RWPE1 (cell line): ENCODE data around the gene BRAT1.

Experiments
- CTCF ChIA-PET: fragments of 350-600 bp; sonication (Branson Sonifier 250); formaldehyde crosslinking; extraction: SDS; loops from one replicate; lab custom pipeline; 2021; lab: Yijun Ruan, JAX
- POLR2A ChIA-PET: fragments of 400-600 bp; formaldehyde crosslinking; extraction: SDS; loops from one replicate; lab custom pipeline; 2020; ENCODE audit warnings: antibody characterized with exemption; ENCODE audit not compliant: low non-redundant PET; lab: Yijun Ruan, JAX
- DNase-seq: peaks from one replicate; pipeline ENCODE4 v3.0.0; 2012; ENCODE audit warnings: low spot score
- H3K27ac ChIP-seq: fragments of 450-650 bp; 2 replicates; pipeline ENCODE4 v1.5.1; 2017
- CTCF ChIP-seq: fragments of 450-650 bp; conservative IDR thresholded peaks from 2 replicates; pipeline ENCODE4 v1.5.1; 2017; ENCODE audit warnings: low read depth, mild to moderate bottlenecking

BRAT1 gene

GRCh38 chr7:2504889-2505375 lies 50.4 kb downstream of the BRAT1 start:
- ChIA-PET POLR2A (no interaction called here), CTCF (no interaction called here)
- no peak for DNase-seq
- H3K27ac ChIP-seq, result peak overlapping the region; percentile 44
- no peak for TF ChIP-seq CTCF

GRCh38 chr7:2504128-2504888 lies 51.0 kb downstream of the BRAT1 start:
- no peak for TF ChIP-seq CTCF
- ChIA-PET POLR2A (interaction anchor here (0.6 kb wide), 1 partner anchor 51 kb away, joined by 7 read pairs; the partner anchor contains the start of gene BRAT1), CTCF (no interaction called here)
- peak overlapping the region; percentile 44; the same call in 1 of the 2 replicates for H3K27ac ChIP-seq
- no peak for DNase-seq

GRCh38 chr7:2503056-2503941 lies 52.0 kb downstream of the BRAT1 start:
- CTCF ChIA-PET, result no interaction called here
- DNase-seq, result no peak
- peak overlapping the region; percentile 6; the same call in 1 of the 2 replicates for H3K27ac ChIP-seq
- no peak for TF ChIP-seq CTCF
- POLR2A ChIA-PET, result no interaction called here

- no peak overlapping the region for H3K27ac ChIP-seq
- ChIA-PET CTCF (interaction anchor here (0.9 kb wide), 1 partner anchor 34 kb away, joined by 3 read pairs; no protein-coding TSS in a partner anchor), POLR2A (no interaction called here)
- TF ChIP-seq CTCF, result no peak
- DNase-seq, result no peak
Measured at GRCh38 chr7:2502647-2502966, 52.7 kb downstream of the BRAT1 start.

- no peak for TF ChIP-seq CTCF
- H3K27ac ChIP-seq, result no peak overlapping the region
- ChIA-PET POLR2A (no interaction called here), CTCF (interaction anchor here (0.6 to 0.9 kb wide), 2 partner anchors 29 to 33 kb away, joined by 3 read pairs; no protein-coding TSS in a partner anchor)
- no peak for DNase-seq
Measured at GRCh38 chr7:2501947-2502646, 53.2 kb downstream of the BRAT1 start.

- no peak for TF ChIP-seq CTCF
- ChIA-PET POLR2A (no interaction called here), CTCF (no interaction called here)
- no peak for DNase-seq
- H3K27ac ChIP-seq, result no peak overlapping the region
Measured at GRCh38 chr7:2500701-2501100, 54.6 kb downstream of the BRAT1 start.
